Astrocyte of the cerebellum (primary cell): ENCODE data around the gene IL12RB2.
"Not testable (repeated sequence)": the region's sequence is repeated elsewhere in the genome, so short reads cannot be mapped to it uniquely, and the experiment has no call there.

ENCODE experiments used
- DNase-seq: peaks from one replicate; pipeline ENCODE4 v3.0.0-alpha.2; 2011; ENCODE audit warnings: low read depth
- H3K4me3 ChIP-seq: 2 replicates; pipeline ENCODE4 v1.5.1; 2011; ENCODE audit warnings: mild to moderate bottlenecking, low read depth, low read length, moderate library complexity
- in situ Hi-C: cut with HindIII; loops from 2 replicates; pipeline ENCODE4 v1.10.0; 2017; ENCODE audit warnings: low sequenced_read_pairs
- TF ChIP-seq, protein P1 (sequence below): IDR thresholded peaks from 2 replicates; pipeline ENCODE4 v1.5.1; 2012; ENCODE audit warnings: low read length, low read depth, moderate library complexity, mild to moderate bottlenecking; ENCODE audit errors: missing control alignments

Gene IL12RB2

DNA sequence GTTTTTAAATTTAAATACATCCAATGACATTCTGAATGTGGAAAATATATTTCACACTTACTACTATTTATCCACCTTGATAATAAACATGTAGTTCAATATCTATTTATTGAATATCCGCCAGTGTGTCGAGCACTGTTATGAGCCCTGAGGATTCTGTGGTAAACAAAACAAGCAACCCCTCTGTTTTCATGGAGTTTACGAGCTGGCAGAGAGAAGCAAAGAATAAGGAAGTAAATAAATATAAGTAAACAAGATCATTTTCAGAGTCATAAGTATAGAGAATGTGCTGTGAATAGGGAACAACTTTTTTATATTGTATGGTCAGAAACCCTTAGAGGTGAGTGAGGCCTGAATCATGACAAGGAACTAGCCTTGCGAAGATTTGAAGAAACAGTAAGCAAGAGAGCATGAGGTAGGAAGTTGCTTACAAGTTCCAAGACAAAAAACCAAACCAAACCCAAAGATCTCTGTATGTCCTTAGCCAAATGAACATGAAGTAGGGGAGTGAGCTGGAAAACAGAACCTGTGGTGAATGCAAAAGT, 128.9 kb downstream of the IL12RB2 start:
- H3K4me3 ChIP-seq, result no peak overlapping the region
- no peak for DNase-seq
- TF ChIP-seq, protein P1, sequence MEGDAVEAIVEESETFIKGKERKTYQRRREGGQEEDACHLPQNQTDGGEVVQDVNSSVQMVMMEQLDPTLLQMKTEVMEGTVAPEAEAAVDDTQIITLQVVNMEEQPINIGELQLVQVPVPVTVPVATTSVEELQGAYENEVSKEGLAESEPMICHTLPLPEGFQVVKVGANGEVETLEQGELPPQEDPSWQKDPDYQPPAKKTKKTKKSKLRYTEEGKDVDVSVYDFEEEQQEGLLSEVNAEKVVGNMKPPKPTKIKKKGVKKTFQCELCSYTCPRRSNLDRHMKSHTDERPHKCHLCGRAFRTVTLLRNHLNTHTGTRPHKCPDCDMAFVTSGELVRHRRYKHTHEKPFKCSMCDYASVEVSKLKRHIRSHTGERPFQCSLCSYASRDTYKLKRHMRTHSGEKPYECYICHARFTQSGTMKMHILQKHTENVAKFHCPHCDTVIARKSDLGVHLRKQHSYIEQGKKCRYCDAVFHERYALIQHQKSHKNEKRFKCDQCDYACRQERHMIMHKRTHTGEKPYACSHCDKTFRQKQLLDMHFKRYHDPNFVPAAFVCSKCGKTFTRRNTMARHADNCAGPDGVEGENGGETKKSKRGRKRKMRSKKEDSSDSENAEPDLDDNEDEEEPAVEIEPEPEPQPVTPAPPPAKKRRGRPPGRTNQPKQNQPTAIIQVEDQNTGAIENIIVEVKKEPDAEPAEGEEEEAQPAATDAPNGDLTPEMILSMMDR, result no peak
- in situ Hi-C loops, result no loop called here

DNA sequence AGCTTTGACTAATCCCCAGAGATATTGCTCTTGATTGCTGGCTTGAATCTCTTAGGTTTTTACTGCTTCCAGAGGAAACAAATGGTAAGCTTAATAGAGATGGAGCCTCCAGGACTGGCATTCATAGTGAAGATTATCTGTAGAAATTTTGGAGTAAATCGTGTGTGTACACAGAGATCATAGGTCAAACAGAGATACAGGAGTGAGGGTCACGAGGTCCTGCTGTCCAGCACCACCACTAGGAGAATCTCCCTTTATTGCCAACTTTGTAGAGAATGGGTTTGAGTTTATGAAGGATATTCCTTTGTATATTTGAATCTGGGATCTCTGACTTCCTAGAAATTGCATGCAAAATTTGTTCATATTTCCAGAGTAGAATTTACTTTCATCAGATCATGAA, 130.3 kb downstream of the IL12RB2 start:
- DNase-seq, result no peak
- in situ Hi-C loops, result no loop called here
- TF ChIP-seq, protein P1, result no peak
- no peak overlapping the region for H3K4me3 ChIP-seq

DNA sequence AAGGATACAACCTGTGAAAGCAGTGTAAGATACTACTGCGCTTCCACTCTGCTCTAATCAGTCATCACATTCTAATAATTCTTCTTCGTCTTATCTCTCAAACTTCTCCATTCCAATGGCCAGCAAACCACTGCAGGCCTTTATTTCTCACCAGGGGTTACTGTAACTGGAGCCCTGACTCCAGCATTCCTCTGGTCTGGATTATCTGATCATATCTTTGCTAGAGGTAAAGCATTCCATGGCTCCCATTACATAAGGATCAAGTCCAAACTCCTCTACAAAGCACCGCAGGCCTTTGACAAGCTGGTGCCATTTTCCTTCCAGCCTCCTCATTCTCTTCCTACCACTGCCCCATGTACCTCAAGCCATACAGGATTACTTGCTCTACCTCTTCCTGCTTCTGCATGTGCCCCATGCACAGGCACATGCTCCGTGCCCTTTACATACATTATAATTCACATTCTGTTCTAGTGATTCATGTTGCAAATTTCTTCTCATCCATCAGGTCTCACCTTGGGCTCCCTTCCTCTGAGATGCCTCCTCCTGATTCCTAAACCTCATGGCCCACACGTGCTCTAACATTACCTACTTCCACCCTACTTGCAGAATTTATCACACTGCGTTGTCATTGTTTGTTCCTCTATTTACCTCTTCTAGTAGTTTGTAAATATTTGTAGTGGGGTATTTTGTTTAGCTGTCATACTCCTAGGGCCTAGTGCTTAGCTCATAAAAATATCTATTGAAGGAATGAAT, 131.8 kb downstream of the IL12RB2 start:
- H3K4me3 ChIP-seq, result no peak overlapping the region
- no peak for DNase-seq
- in situ Hi-C loops, result no loop called here
- TF ChIP-seq, protein P1, result no peak

DNA sequence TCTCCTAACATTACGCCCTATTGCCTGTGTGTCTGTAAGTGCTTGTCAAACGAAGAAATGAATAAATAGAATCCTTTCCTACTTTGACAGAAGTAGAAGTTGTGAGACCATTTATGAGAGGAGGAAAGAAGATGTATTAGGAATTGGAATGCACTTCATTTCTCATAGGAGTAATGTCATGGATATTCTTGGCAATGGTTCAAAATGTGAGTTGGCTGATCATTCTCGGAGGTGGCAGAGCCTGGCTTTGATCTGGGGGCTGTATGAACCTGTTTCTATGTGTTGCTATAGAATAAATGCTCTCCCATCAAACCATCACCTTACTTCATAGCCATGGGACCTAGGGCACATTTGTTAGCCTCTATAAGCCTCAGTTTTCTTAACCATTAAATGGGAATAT, 132.7 kb downstream of the IL12RB2 start:
- in situ Hi-C loops, result no loop called here
- DNase-seq, result no peak
- H3K4me3 ChIP-seq, result no peak overlapping the region
- TF ChIP-seq, protein P1, result no peak

DNA sequence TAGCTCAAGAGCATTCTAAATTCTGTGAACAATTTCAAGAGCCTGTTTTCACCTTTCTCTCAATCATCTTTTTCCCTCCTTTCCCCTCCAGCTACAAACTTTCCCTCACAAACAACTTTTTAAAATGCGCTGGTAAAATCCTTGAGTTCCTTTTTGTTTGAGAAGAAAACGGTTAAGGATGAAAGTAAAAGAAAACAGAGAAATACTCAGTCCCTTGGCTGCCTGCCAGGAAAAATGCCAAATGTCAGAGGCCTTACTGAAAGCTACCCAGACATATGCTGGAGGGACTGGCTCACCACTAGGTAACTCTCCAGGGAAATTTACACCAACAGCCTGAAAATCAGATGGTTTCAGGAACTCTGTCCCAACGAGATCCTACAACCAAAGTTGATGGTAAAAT, 133.5 kb downstream of the IL12RB2 start:
- in situ Hi-C loops, result no loop called here
- DNase-seq, result peak; percentile 33
- H3K4me3 ChIP-seq, result no peak overlapping the region
- TF ChIP-seq, protein P1, result no peak

DNA sequence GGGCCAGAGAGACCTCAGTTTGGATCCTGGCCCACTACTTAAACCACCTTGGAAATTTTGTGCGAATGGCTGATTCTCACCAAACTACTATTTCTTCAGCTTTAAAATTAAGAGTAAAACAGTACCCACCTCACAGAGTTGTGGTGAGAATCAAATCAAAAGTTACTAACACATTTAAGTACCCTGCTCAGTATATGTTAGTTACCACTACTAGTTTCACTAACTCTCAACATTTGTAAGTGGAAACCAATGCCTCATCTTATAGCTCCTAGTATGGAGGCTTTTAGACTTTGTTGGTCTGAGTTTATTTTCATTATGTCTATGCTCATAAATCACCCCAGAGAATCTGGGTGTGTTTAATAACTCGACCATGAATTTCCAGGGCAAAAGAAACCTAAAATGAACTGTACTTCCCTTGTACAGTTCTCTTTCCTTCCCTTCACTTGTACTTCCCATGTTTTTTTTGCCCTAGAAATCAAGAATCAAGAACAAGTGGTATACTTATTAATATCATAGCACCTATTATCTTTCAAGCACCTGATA, 134.1 kb downstream of the IL12RB2 start:
- H3K4me3 ChIP-seq, result no peak overlapping the region
- no peak for DNase-seq
- TF ChIP-seq, protein P1, result no peak
- in situ Hi-C loops, result no loop called here

DNA sequence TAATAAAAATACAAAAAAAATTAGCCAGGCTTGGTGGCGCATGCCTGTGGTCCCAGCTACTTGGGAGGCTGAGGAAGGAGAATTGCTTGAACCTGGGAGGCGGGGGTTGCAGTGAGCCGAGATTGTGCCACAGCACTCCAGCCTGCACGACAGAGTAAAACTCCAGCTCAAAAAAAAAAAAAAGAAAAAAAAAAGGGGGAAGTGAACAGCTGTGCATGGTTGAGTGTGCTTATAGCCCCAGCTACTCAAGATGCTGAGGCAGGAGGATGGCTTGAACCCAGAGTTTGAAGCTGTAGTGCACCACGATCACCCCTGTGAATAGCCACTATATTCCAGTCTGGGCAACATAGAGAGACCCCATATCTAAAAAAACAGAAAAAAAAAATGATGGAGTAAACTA, 138.3 kb downstream of the IL12RB2 start:
- H3K4me3 ChIP-seq, in situ Hi-C loops, DNase-seq: not testable (repeated sequence)
